Measurements from ENCODE around the gene CHI3L1.

CHI3L1 gene

DNA sequence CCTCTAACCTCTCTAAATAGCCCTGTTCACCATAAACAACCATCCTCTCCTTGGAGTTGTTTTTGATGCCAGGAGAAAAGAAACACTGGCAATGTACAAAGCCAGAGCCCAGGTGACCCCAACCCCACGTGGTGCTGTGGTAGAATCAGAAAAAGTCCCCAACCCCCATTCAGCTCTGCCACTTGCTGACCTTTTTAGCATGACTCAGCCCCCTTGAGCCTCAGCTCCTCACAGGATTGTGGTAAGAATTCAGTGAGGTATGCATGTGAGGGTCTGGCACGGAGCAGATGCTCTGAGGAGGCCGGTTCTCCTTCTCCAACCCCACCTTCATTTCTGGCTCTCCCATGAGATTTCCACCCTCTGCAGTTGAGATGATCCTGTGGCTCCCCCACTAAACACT is 11.1 kb upstream of the CHI3L1 start:
- TF ChIP-seq EZH2phosphoT487 (IDR thresholded peaks at IDR 0.05; ENCODE audit: low read depth), result no peak
- TF ChIP-seq, protein P1, sequence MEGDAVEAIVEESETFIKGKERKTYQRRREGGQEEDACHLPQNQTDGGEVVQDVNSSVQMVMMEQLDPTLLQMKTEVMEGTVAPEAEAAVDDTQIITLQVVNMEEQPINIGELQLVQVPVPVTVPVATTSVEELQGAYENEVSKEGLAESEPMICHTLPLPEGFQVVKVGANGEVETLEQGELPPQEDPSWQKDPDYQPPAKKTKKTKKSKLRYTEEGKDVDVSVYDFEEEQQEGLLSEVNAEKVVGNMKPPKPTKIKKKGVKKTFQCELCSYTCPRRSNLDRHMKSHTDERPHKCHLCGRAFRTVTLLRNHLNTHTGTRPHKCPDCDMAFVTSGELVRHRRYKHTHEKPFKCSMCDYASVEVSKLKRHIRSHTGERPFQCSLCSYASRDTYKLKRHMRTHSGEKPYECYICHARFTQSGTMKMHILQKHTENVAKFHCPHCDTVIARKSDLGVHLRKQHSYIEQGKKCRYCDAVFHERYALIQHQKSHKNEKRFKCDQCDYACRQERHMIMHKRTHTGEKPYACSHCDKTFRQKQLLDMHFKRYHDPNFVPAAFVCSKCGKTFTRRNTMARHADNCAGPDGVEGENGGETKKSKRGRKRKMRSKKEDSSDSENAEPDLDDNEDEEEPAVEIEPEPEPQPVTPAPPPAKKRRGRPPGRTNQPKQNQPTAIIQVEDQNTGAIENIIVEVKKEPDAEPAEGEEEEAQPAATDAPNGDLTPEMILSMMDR (IDR thresholded peaks at IDR 0.05; ENCODE audit: low read depth, low read length), result no peak
- no peak overlapping the region for H3K9ac ChIP-seq (ENCODE audit: low read length)
- peaks cover 61% of the 10 kb centered on the region for H3K27me3 ChIP-seq (ENCODE audit: low read depth, low read length)
- H3K27ac ChIP-seq (ENCODE audit: low read length), result no peak overlapping the region
- no peaks in the 10 kb centered on the region for H3K9me3 ChIP-seq (ENCODE audit: insufficient read depth, low read length)
- no peaks in the 10 kb centered on the region for H3K4me1 ChIP-seq (ENCODE audit: low read length)
- H4K20me1 ChIP-seq (ENCODE audit: insufficient read depth, low read length), result no peaks in the 10 kb centered on the region
- no peak overlapping the region for H3K4me2 ChIP-seq (ENCODE audit: low read length)
- H3K36me3 ChIP-seq (replicated peaks; ENCODE audit: low read depth, low read length), result no peaks in the 10 kb centered on the region
- H3K79me2 ChIP-seq (ENCODE audit: low read length), result no peaks in the 10 kb centered on the region
- no peak overlapping the region for H3K4me3 ChIP-seq (ENCODE audit: low read length)
- no peak overlapping the region for H2AFZ ChIP-seq (ENCODE audit: low read depth, low read length)

DNA sequence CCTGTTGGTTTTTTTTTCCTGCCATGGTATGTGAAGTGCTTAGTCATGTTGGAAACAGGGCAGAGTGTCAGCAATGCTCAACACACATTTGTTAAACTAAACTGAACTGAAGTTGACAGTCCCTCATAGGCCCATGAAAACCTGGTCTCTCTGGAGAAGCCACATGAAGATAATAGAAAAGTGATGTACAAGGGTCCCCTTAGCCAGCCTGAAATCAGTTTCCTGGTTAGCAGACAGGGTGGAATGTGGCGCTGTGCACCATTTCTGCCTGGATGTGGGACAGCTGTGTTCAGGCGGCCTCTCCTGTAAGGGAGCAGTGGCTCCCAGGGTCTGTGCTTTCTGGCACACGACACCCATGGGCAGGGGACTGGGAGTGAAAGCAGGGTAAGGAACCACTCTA is 9.9 kb upstream of the CHI3L1 start:
- Histone ChIP-seq H3K4me2 (ENCODE audit: low read length) (no peak overlapping the region), H3K79me2 (ENCODE audit: low read length) (no peaks in the 10 kb centered on the region), H4K20me1 (ENCODE audit: insufficient read depth, low read length) (no peaks in the 10 kb centered on the region), H3K4me3 (ENCODE audit: low read length) (no peak overlapping the region), H3K9me3 (ENCODE audit: insufficient read depth, low read length) (no peaks in the 10 kb centered on the region), H3K27ac (ENCODE audit: low read length) (no peak overlapping the region), H2AFZ (ENCODE audit: low read depth, low read length) (no peak overlapping the region), H3K27me3 (ENCODE audit: low read depth, low read length) (peaks cover 52% of the 10 kb centered on the region), H3K9ac (ENCODE audit: low read length) (no peak overlapping the region), H3K36me3 (replicated peaks; ENCODE audit: low read depth, low read length) (no peaks in the 10 kb centered on the region), H3K4me1 (ENCODE audit: low read length) (no peaks in the 10 kb centered on the region)
- TF ChIP-seq EZH2phosphoT487 (IDR thresholded peaks at IDR 0.05; ENCODE audit: low read depth), result no peak
- TF ChIP-seq, protein P1 (IDR thresholded peaks at IDR 0.05; ENCODE audit: low read depth, low read length), result no peak

DNA sequence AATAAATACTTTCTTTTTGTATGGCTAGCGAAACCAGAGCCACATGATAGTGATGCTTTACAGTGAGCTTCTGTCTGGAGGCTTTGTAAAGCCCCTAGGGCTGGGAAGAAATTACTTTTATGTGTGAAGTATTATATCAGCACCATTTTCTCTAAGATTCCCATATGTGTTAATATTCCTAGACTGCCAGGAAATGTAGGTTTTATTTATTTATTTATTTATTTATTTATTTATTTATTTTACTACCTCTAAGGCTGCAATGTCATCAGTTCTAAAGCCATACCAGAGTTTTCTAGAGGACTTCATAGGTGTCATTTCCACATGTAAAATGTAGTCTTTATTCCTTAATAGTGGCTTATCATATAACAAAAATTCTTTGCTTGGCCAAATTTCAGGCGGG is 4.4 kb upstream of the CHI3L1 start:
- peaks cover 35% of the 10 kb centered on the region for H3K27me3 ChIP-seq (ENCODE audit: low read depth, low read length)
- no peaks in the 10 kb centered on the region for H3K79me2 ChIP-seq (ENCODE audit: low read length)
- no peaks in the 10 kb centered on the region for H4K20me1 ChIP-seq (ENCODE audit: insufficient read depth, low read length)
- no peaks in the 10 kb centered on the region for H3K9me3 ChIP-seq (ENCODE audit: insufficient read depth, low read length)
- TF ChIP-seq, protein P1 (IDR thresholded peaks at IDR 0.05; ENCODE audit: low read depth, low read length), result no peak
- TF ChIP-seq EZH2phosphoT487 (IDR thresholded peaks at IDR 0.05; ENCODE audit: low read depth), result no peak
- no peak overlapping the region for H2AFZ ChIP-seq (ENCODE audit: low read depth, low read length)
- no peak overlapping the region for H3K4me3 ChIP-seq (ENCODE audit: low read length)
- H3K4me1 ChIP-seq (ENCODE audit: low read length), result peaks cover 23% of the 10 kb centered on the region
- no peak overlapping the region for H3K9ac ChIP-seq (ENCODE audit: low read length)
- H3K4me2 ChIP-seq (ENCODE audit: low read length), result peak overlapping the region; percentile 78
- no peak overlapping the region for H3K27ac ChIP-seq (ENCODE audit: low read length)
- no peaks in the 10 kb centered on the region for H3K36me3 ChIP-seq (replicated peaks; ENCODE audit: low read depth, low read length)

DNA sequence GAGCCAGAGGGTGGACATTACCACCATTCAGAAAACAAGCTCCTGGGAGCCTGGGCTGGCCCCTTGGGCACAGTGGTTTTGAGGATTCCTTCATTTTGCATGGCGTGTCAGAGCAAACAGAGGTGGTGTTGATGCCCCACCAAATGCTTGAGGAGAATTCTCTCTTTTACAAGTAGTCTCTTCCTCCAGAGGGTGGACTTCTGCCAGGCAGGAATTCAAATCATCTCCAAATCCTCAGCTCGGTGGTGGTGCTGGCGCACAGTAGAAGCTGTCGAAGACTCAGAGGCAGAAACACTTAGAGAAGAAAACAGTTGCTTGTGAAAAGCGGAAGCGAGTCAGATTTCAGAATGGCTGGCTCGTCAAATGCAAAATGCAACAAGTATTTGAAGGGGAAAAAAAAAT is 3.4 kb upstream of the CHI3L1 start:
- H4K20me1 ChIP-seq (ENCODE audit: insufficient read depth, low read length), result no peaks in the 10 kb centered on the region
- H3K4me2 ChIP-seq (ENCODE audit: low read length), result peak overlapping the region; percentile 78
- peaks cover 27% of the 10 kb centered on the region for H3K27me3 ChIP-seq (ENCODE audit: low read depth, low read length)
- no peaks in the 10 kb centered on the region for H3K9me3 ChIP-seq (ENCODE audit: insufficient read depth, low read length)
- H3K27ac ChIP-seq (ENCODE audit: low read length), result no peak overlapping the region
- no peaks in the 10 kb centered on the region for H3K79me2 ChIP-seq (ENCODE audit: low read length)
- H3K4me1 ChIP-seq (ENCODE audit: low read length), result peaks cover 23% of the 10 kb centered on the region
- H2AFZ ChIP-seq (ENCODE audit: low read depth, low read length), result peak overlapping the region; percentile 83
- no peaks in the 10 kb centered on the region for H3K36me3 ChIP-seq (replicated peaks; ENCODE audit: low read depth, low read length)
- H3K4me3 ChIP-seq (ENCODE audit: low read length), result peak overlapping the region; percentile 61
- no peak for TF ChIP-seq EZH2phosphoT487 (IDR thresholded peaks at IDR 0.05; ENCODE audit: low read depth)
- TF ChIP-seq, protein P1 (IDR thresholded peaks at IDR 0.05; ENCODE audit: low read depth, low read length), result no peak
- H3K9ac ChIP-seq (ENCODE audit: low read length), result peak overlapping the region; percentile 31; the same call in 1 of the 2 replicates

All from OCI-LY3 (cell line).